Testis (tissue), 2 donors: ENCODE data around the gene IFIT2.

Source experiments
- POLR2A ChIP-seq: fragments of 450-650 bp; IDR thresholded peaks from one replicate; pipeline ENCODE4 v1.6.1; 2017; ENCODE audit warnings: antibody characterized with exemption, mild to moderate bottlenecking, moderate library complexity
- TF ChIP-seq, protein P1 (sequence below), 3 experiments: fragments of 450-650 bp in 2 of 3; fragments of 200-600 bp in 1 of 3; sonication (generic) in 1 of 3; IDR thresholded peaks; one replicate each; pipeline ENCODE4 v1.5.1; 2016 to 2019; ENCODE audit warnings: antibody characterized with exemption in 3 of 3, mild to moderate bottlenecking in 2 of 3, moderate library complexity in 1 of 3

DNA sequence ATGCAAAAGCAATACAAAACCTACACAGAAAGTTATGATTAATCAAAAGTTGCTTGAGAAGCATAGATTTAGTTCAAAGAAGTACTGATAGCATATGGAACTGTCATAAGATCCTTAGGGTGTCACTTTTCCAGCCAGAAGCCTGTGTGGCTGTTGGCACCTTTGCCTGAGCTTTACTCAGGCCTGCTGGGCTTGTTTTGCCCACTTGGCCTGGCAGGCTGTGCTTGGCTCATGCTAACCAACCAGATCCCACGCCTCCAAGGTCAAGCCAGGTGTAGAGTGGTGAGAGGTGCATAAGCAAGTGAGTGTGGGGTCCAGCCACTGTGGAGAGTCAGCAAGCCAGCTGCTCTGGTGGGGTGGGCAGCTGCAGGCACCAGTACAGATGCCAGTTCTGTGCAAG, 38.3 kb upstream of the IFIT2 start:
- TF ChIP-seq, protein P1, sequence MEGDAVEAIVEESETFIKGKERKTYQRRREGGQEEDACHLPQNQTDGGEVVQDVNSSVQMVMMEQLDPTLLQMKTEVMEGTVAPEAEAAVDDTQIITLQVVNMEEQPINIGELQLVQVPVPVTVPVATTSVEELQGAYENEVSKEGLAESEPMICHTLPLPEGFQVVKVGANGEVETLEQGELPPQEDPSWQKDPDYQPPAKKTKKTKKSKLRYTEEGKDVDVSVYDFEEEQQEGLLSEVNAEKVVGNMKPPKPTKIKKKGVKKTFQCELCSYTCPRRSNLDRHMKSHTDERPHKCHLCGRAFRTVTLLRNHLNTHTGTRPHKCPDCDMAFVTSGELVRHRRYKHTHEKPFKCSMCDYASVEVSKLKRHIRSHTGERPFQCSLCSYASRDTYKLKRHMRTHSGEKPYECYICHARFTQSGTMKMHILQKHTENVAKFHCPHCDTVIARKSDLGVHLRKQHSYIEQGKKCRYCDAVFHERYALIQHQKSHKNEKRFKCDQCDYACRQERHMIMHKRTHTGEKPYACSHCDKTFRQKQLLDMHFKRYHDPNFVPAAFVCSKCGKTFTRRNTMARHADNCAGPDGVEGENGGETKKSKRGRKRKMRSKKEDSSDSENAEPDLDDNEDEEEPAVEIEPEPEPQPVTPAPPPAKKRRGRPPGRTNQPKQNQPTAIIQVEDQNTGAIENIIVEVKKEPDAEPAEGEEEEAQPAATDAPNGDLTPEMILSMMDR (IDR thresholded peaks at IDR 0.05), result no peak
- no peak for TF ChIP-seq POLR2A
